Ectodermal cell (in vitro differentiated cells): ENCODE data around the gene GALNT14.

Source experiments
- H3K27ac ChIP-seq: 2 replicates; pipeline ENCODE4 v1.7.0; 2013; ENCODE audit warnings: mild to moderate bottlenecking, low read depth, low read length; ENCODE audit not compliant: insufficient read depth, poor library complexity, severe bottlenecking
- H3K27me3 ChIP-seq: 2 replicates; pipeline ENCODE4 v1.7.0; 2013; ENCODE audit warnings: mild to moderate bottlenecking, low read length; ENCODE audit not compliant: insufficient read depth, control insufficient read depth, poor library complexity, severe bottlenecking
- H3K36me3 ChIP-seq: one replicate; pipeline ENCODE4 v1.7.0; 2013; ENCODE audit warnings: low read length; ENCODE audit not compliant: control insufficient read depth, insufficient read depth
- H3K4me1 ChIP-seq: one replicate; pipeline ENCODE4 v1.7.0; 2013; ENCODE audit warnings: low read length; ENCODE audit not compliant: control insufficient read depth, insufficient read depth
- H3K4me3 ChIP-seq: 2 replicates; pipeline ENCODE4 v1.7.0; 2013; ENCODE audit warnings: low read depth, low read length, control low read depth; ENCODE audit not compliant: insufficient read depth
- H3K9me3 ChIP-seq: 2 replicates; pipeline ENCODE4 v1.7.0; 2013; ENCODE audit warnings: mild to moderate bottlenecking, low read length, moderate library complexity; ENCODE audit not compliant: control insufficient read depth
- WGBS, 2 experiments: methylation state at CpG; one replicate each; pipeline ENCODE4 v1.1.7; 2013; ENCODE audit warnings: missing lambda C conversion rate in 2 of 2; 5-methylcytosine and 5-hydroxymethylcytosine counted together

Gene GALNT14

GRCh38 chr2:30955516-30956132 lies 182.6 kb downstream of the GALNT14 start:
- H3K4me3 ChIP-seq = no peak overlapping the region
- H3K27ac ChIP-seq = no peak overlapping the region
- no peaks in the 10 kb centered on the region for H3K36me3 ChIP-seq
- WGBS, 2 experiments = 94 to 95% methylated on average over 17 of the region's 17 CpGs
- H3K4me1 ChIP-seq = peaks cover 10% of the 10 kb centered on the region
- H3K27me3 ChIP-seq = no peaks in the 10 kb centered on the region
- no peaks in the 10 kb centered on the region for H3K9me3 ChIP-seq

- Histone ChIP-seq H3K4me1 (no peaks in the 10 kb centered on the region), H3K9me3 (no peaks in the 10 kb centered on the region), H3K27ac (no peak overlapping the region), H3K36me3 (no peaks in the 10 kb centered on the region), H3K27me3 (no peaks in the 10 kb centered on the region), H3K4me3 (no peak overlapping the region)
- WGBS, 2 experiments = 89 to 90% methylated on average over 2 of the region's 2 CpGs
Observed at GRCh38 chr2:30950339-30950738, 187.9 kb downstream of the GALNT14 start.

GRCh38 chr2:30949435-30949834 lies 188.8 kb downstream of the GALNT14 start:
- H3K36me3 ChIP-seq = no peaks in the 10 kb centered on the region
- H3K27ac ChIP-seq = no peak overlapping the region
- H3K27me3 ChIP-seq = no peaks in the 10 kb centered on the region
- WGBS, 2 experiments = 82 to 88% methylated on average over 4 of the region's 4 CpGs
- no peak overlapping the region for H3K4me3 ChIP-seq
- no peaks in the 10 kb centered on the region for H3K9me3 ChIP-seq
- H3K4me1 ChIP-seq = no peaks in the 10 kb centered on the region

GRCh38 chr2:30948857-30949256 lies 189.4 kb downstream of the GALNT14 start:
- no peak overlapping the region for H3K27ac ChIP-seq
- H3K4me3 ChIP-seq = no peak overlapping the region
- no peaks in the 10 kb centered on the region for H3K9me3 ChIP-seq
- H3K4me1 ChIP-seq = no peaks in the 10 kb centered on the region
- H3K36me3 ChIP-seq = no peaks in the 10 kb centered on the region
- 86 to 90% methylated on average over 2 of the region's 2 CpGs for WGBS, 2 experiments
- H3K27me3 ChIP-seq = no peaks in the 10 kb centered on the region

GRCh38 chr2:30948130-30948529 lies 190.1 kb downstream of the GALNT14 start:
- Histone ChIP-seq H3K9me3 (no peaks in the 10 kb centered on the region), H3K4me3 (no peak overlapping the region), H3K27me3 (no peaks in the 10 kb centered on the region), H3K27ac (no peak overlapping the region), H3K4me1 (no peaks in the 10 kb centered on the region), H3K36me3 (no peaks in the 10 kb centered on the region)
- WGBS, 2 experiments = 93 to 97% methylated on average over 1 of the region's 1 CpG

GRCh38 chr2:30947686-30948085 lies 190.6 kb downstream of the GALNT14 start:
- Histone ChIP-seq H3K9me3 (no peaks in the 10 kb centered on the region), H3K27ac (no peak overlapping the region), H3K4me1 (no peaks in the 10 kb centered on the region)

GRCh38 chr2:30942419-30942818 lies 195.8 kb downstream of the GALNT14 start:
- H3K36me3 ChIP-seq = no peaks in the 10 kb centered on the region
- H3K9me3 ChIP-seq = no peaks in the 10 kb centered on the region
- no peak overlapping the region for H3K27ac ChIP-seq
- H3K27me3 ChIP-seq = no peaks in the 10 kb centered on the region
- no peaks in the 10 kb centered on the region for H3K4me1 ChIP-seq
- no peak overlapping the region for H3K4me3 ChIP-seq
- WGBS, 2 experiments = 62 to 66% methylated on average over 5 of the region's 5 CpGs

More at GRCh38 chr2:30947686-30948085, 190.6 kb downstream of the GALNT14 start:
- no peak overlapping the region for H3K4me3 ChIP-seq
- H3K27me3 ChIP-seq = no peaks in the 10 kb centered on the region
- no peaks in the 10 kb centered on the region for H3K36me3 ChIP-seq

GRCh38 chr2:30940839-30941238 lies 197.4 kb downstream of the GALNT14 start:
- Histone ChIP-seq H3K27ac (no peak overlapping the region), H3K4me3 (no peak overlapping the region), H3K36me3 (no peaks in the 10 kb centered on the region), H3K9me3 (no peaks in the 10 kb centered on the region), H3K27me3 (no peaks in the 10 kb centered on the region), H3K4me1 (no peaks in the 10 kb centered on the region)
- 92 to 93% methylated on average over 2 of the region's 2 CpGs for WGBS, 2 experiments

- no peaks in the 10 kb centered on the region for H3K9me3 ChIP-seq
- H3K4me3 ChIP-seq = no peak overlapping the region
- H3K27me3 ChIP-seq = no peaks in the 10 kb centered on the region
- no peak overlapping the region for H3K27ac ChIP-seq
- no peaks in the 10 kb centered on the region for H3K4me1 ChIP-seq
- 57 to 65% methylated on average over 4 of the region's 4 CpGs for WGBS, 2 experiments
- H3K36me3 ChIP-seq = no peaks in the 10 kb centered on the region
Observed at GRCh38 chr2:30939364-30939763, 198.9 kb downstream of the GALNT14 start.

- Histone ChIP-seq H3K4me3 (no peak overlapping the region), H3K27me3 (no peaks in the 10 kb centered on the region), H3K36me3 (no peaks in the 10 kb centered on the region), H3K4me1 (no peaks in the 10 kb centered on the region), H3K9me3 (no peaks in the 10 kb centered on the region), H3K27ac (no peak overlapping the region)
- WGBS, 2 experiments = 90% methylated on average over 1 of the region's 1 CpG
Observed at GRCh38 chr2:30938196-30938595, 200.0 kb downstream of the GALNT14 start.

GRCh38 chr2:30936977-30937376 lies 201.3 kb downstream of the GALNT14 start:
- H3K4me1 ChIP-seq = no peaks in the 10 kb centered on the region
- no peaks in the 10 kb centered on the region for H3K27me3 ChIP-seq
- H3K4me3 ChIP-seq = no peak overlapping the region
- 80 to 89% methylated on average over 2 of the region's 2 CpGs for WGBS, 2 experiments
- no peaks in the 10 kb centered on the region for H3K36me3 ChIP-seq
- no peaks in the 10 kb centered on the region for H3K9me3 ChIP-seq
- no peak overlapping the region for H3K27ac ChIP-seq
